Fibroblast of lung (primary cell): Measurements from ENCODE around the gene DTL.

ENCODE experiments used
- EZH2 ChIP-seq: IDR thresholded peaks from 2 replicates; pipeline ENCODE4 v1.5.1; 2012; ENCODE audit warnings: low read length, control low read depth, mild to moderate bottlenecking; ENCODE audit errors: missing control alignments
- TF ChIP-seq, protein P1 (sequence below), 2 donors: IDR thresholded peaks in 1 of 2; conservative IDR thresholded peaks in 1 of 2; 1 replicate in 1 of 2; 2 replicates in 1 of 2; pipeline ENCODE4 v1.5.1; 2011 to 2012; ENCODE audit warnings: low read length in 2 of 2, control low read depth in 1 of 2, inconsistent platforms in 1 of 2, low read depth in 1 of 2, mild to moderate bottlenecking in 1 of 2

DNA sequence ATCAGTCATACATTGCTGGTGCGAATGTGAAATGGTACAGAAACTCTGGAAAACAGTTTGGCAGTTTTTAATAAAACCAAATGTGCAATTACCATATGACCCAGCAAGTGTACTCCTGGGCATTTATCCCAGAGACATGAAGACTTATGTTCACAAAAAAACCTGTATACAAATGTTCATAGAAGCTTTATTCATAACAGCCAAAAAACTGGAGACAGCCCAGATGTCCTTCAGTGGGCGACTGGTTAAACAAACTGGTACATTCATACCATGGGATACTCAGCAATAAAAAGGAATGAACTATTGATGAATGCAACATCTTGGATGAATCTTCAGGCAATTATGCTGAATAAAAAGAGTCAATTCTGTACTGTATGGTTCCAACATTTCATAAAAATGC is 97.8 kb downstream of the DTL start:
- TF ChIP-seq, protein P1, sequence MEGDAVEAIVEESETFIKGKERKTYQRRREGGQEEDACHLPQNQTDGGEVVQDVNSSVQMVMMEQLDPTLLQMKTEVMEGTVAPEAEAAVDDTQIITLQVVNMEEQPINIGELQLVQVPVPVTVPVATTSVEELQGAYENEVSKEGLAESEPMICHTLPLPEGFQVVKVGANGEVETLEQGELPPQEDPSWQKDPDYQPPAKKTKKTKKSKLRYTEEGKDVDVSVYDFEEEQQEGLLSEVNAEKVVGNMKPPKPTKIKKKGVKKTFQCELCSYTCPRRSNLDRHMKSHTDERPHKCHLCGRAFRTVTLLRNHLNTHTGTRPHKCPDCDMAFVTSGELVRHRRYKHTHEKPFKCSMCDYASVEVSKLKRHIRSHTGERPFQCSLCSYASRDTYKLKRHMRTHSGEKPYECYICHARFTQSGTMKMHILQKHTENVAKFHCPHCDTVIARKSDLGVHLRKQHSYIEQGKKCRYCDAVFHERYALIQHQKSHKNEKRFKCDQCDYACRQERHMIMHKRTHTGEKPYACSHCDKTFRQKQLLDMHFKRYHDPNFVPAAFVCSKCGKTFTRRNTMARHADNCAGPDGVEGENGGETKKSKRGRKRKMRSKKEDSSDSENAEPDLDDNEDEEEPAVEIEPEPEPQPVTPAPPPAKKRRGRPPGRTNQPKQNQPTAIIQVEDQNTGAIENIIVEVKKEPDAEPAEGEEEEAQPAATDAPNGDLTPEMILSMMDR (conservative IDR thresholded peaks at IDR 0.05 in 1 of 2, IDR thresholded peaks at IDR 0.05 in 1 of 2; ENCODE audit: low read depth in 1 of 2, low read length in 2 of 2), result no peak
- TF ChIP-seq EZH2, result no peak
